ENCODE data around the gene GYPC. TPM values are rescaled to one million over a fixed set of nuclear protein-coding genes. Genes with fewer than 3 reads are reported as not detected.

The GYPC gene
- total and polyA plus RNA-seq, 4 donors, result 79.5 to 173 (median 104) TPM

GRCh38 chr2:126732682-126733245, 76.8 kb downstream of the GYPC start:
- H3K4me1 ChIP-seq (ENCODE audit: control insufficient read depth in 1 of 2, insufficient read depth in 2 of 2, low read length in 2 of 2), result no peaks in the 10 kb centered on the region
- H3K27me3 ChIP-seq (ENCODE audit: control insufficient read depth in 1 of 2, insufficient read depth in 2 of 2, low read length in 1 of 2), result no peaks in the 10 kb centered on the region
- H3K36me3 ChIP-seq (ENCODE audit: control insufficient read depth in 1 of 2, insufficient read depth in 2 of 2, low read length in 1 of 2), result no peaks in the 10 kb centered on the region
- 89 to 93% methylated on average over 7 of the region's 7 CpGs for WGBS, 2 donors
- H3K9me3 ChIP-seq (ENCODE audit: control insufficient read depth, low read length), result no peaks in the 10 kb centered on the region
- H3K27ac ChIP-seq (ENCODE audit: low read depth in 1 of 2, low read length in 2 of 2), result no peak overlapping the region
- intact Hi-C loops (cut with DNase I), result no loop called here
- H3K4me3 ChIP-seq (ENCODE audit: low read length in 2 of 2), result no peak overlapping the region
- DNase-seq (no peak), ATAC-seq (ENCODE audit: low FRiP score) (no peak)

DNA sequence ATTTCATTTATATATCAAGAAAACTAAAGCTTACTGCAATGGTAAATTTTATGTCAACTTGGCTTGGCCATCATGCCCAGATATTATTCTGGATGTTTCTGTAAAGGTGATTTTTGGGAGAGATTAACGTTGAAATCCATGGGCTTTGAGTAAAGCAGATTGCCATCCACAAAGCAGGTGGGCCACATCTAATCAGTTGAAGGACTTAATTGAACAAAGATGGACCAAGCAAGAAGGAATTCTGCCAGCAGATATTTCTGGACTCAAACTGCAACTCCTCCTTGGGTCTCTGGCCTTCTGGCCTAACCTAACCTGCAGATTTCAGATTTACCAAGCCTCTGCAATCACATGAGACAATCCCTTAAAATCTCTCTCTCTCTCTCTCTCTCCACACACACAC, 77.8 kb downstream of the GYPC start:
- Histone ChIP-seq H3K4me3 (ENCODE audit: low read length in 2 of 2) (no peak overlapping the region), H3K36me3 (ENCODE audit: control insufficient read depth in 1 of 2, insufficient read depth in 2 of 2, low read length in 1 of 2) (no peaks in the 10 kb centered on the region), H3K27me3 (ENCODE audit: control insufficient read depth in 1 of 2, insufficient read depth in 2 of 2, low read length in 1 of 2) (no peaks in the 10 kb centered on the region), H3K4me1 (ENCODE audit: control insufficient read depth in 1 of 2, insufficient read depth in 2 of 2, low read length in 2 of 2) (no peaks in the 10 kb centered on the region), H3K9me3 (ENCODE audit: control insufficient read depth, low read length) (no peaks in the 10 kb centered on the region), H3K27ac (ENCODE audit: low read depth in 1 of 2, low read length in 2 of 2) (no peak overlapping the region)
- intact Hi-C loops (cut with DNase I), result no loop called here
- DNase-seq, result no peak
- WGBS, 2 donors, result 94 to 96% methylated on average over 1 of the region's 1 CpG
- ATAC-seq (ENCODE audit: low FRiP score), result no peak

DNA sequence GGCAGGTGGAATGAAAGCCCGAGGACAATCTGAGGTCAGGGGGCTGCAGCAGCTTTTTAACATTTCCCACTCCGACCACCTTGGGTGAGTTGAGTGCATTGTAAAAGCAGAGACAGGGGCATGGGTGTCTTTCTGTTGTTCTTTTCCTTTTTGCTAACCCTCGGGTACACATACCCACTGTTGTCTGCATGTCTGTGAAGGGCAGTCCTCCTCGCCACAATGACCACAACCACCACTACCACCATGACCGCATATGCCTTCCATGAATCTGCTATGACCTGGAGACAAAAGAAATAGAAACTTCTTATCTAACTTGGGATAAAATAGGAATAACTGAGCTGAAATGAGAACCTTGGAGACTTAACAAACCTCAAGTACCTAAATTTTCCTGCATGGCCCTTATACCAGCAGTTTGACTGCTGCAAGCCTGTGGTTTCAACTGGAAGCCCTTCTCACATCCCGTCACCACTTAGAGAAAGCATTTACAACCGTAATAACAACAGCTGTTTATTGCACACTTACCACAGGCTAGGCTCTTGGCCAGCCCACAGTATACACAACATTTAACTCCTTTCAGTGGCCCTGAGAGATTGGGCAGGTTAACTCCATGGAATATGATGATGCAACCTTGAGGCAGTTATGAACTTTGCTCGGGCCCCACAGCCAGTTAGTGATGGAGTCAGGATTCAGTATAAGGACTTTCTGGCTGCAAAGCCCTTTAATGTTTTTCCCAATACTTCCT, 80.3 kb downstream of the GYPC start:
- no peaks in the 10 kb centered on the region for H3K4me1 ChIP-seq (ENCODE audit: control insufficient read depth in 1 of 2, insufficient read depth in 2 of 2, low read length in 2 of 2)
- H3K27me3 ChIP-seq (ENCODE audit: control insufficient read depth in 1 of 2, insufficient read depth in 2 of 2, low read length in 1 of 2), result no peaks in the 10 kb centered on the region
- ATAC-seq (ENCODE audit: low FRiP score) (no peak), DNase-seq (no peak)
- no peak overlapping the region for H3K27ac ChIP-seq (ENCODE audit: low read depth in 1 of 2, low read length in 2 of 2)
- WGBS, 2 donors, result 82 to 92% methylated on average over 8 of the region's 8 CpGs
- H3K9me3 ChIP-seq (ENCODE audit: control insufficient read depth, low read length), result no peaks in the 10 kb centered on the region
- H3K4me3 ChIP-seq (ENCODE audit: low read length in 2 of 2), result no peak overlapping the region
- intact Hi-C loops (cut with DNase I), result no loop called here
- H3K36me3 ChIP-seq (ENCODE audit: control insufficient read depth in 1 of 2, insufficient read depth in 2 of 2, low read length in 1 of 2), result no peaks in the 10 kb centered on the region

GRCh38 chr2:126739141-126739540, 83.2 kb downstream of the GYPC start:
- no peaks in the 10 kb centered on the region for H3K9me3 ChIP-seq (ENCODE audit: control insufficient read depth, low read length)
- H3K4me1 ChIP-seq (ENCODE audit: control insufficient read depth in 1 of 2, insufficient read depth in 2 of 2, low read length in 2 of 2), result no peaks in the 10 kb centered on the region
- DNase-seq (no peak), ATAC-seq (ENCODE audit: low FRiP score) (no peak)
- intact Hi-C loops (cut with DNase I), result no loop called here
- no peak overlapping the region for H3K27ac ChIP-seq (ENCODE audit: low read depth in 1 of 2, low read length in 2 of 2)
- H3K27me3 ChIP-seq (ENCODE audit: control insufficient read depth in 1 of 2, insufficient read depth in 2 of 2, low read length in 1 of 2), result no peaks in the 10 kb centered on the region
- H3K4me3 ChIP-seq (ENCODE audit: low read length in 2 of 2), result no peak overlapping the region
- H3K36me3 ChIP-seq (ENCODE audit: control insufficient read depth in 1 of 2, insufficient read depth in 2 of 2, low read length in 1 of 2), result no peaks in the 10 kb centered on the region
- WGBS, 2 donors, result 74 to 77% methylated on average over 1 of the region's 1 CpG

- Histone ChIP-seq H3K4me3 (ENCODE audit: low read length in 2 of 2) (no peak overlapping the region), H3K27ac (ENCODE audit: low read depth in 1 of 2, low read length in 2 of 2) (no peak overlapping the region), H3K4me1 (ENCODE audit: control insufficient read depth in 1 of 2, insufficient read depth in 2 of 2, low read length in 2 of 2) (no peaks in the 10 kb centered on the region), H3K27me3 (ENCODE audit: control insufficient read depth in 1 of 2, insufficient read depth in 2 of 2, low read length in 1 of 2) (no peaks in the 10 kb centered on the region), H3K9me3 (ENCODE audit: control insufficient read depth, low read length) (no peaks in the 10 kb centered on the region), H3K36me3 (ENCODE audit: control insufficient read depth in 1 of 2, insufficient read depth in 2 of 2, low read length in 1 of 2) (no peaks in the 10 kb centered on the region)
- no peak for ATAC-seq (ENCODE audit: low FRiP score)
- no peak for DNase-seq
- 67 to 70% methylated on average over 3 of the region's 3 CpGs for WGBS, 2 donors
- intact Hi-C loops (cut with DNase I), result no loop called here
Observed at GRCh38 chr2:126744640-126745039, 88.7 kb downstream of the GYPC start.

Other genes with a start within 250 kb of the GYPC start
- not detected for gene TEX51, start 242.7 kb downstream of the GYPC start, total RNA-seq
- not detected for gene TEX51, start 242.7 kb downstream of the GYPC start, polyA plus RNA-seq